SK-N-SH (cell line): ENCODE results near the gene WBP2. TPM values are rescaled to one million over a fixed set of nuclear protein-coding genes. Genes with fewer than 3 reads are reported as not detected.
A peak's percentile ranks its signal among the peaks of the same experiment; 100 is the strongest.

ENCODE experiments used
- CTCF ChIA-PET: fragments of 300-600, 350-600 bp; formaldehyde crosslinking; extraction: SDS; loops from one replicate; lab custom pipeline; 2021; lab: Yijun Ruan, JAX
- POLR2A ChIA-PET: fragments of 350-600 bp; sonication (Branson Sonifier 250); formaldehyde crosslinking; extraction: SDS; loops from one replicate; lab custom pipeline; 2020; ENCODE audit warnings: antibody characterized with exemption, inconsistent platforms; lab: Yijun Ruan, JAX
- DNase-seq: peaks from one replicate; pipeline ENCODE4 v3.0.0; 2012
- H2AFZ ChIP-seq: fragments of 200-600 bp; sonication (generic); 2 replicates; pipeline ENCODE4 v1.8.1; 2016; ENCODE audit warnings: antibody characterized with exemption, mild to moderate bottlenecking, low read depth
- H3F3A ChIP-seq: fragments of 200-600 bp; sonication (generic); replicated peaks from 2 replicates; pipeline ENCODE3; 2016; ENCODE audit warnings: antibody characterized with exemption, mild to moderate bottlenecking; ENCODE audit not compliant: insufficient read depth
- H3K27ac ChIP-seq, 2 experiments: fragments of 200-500 bp in 1 of 2; fragments of 200-600 bp in 1 of 2; sonication (Bioruptor generic) in 1 of 2; sonication (generic), shearing (Covaris generic) in 1 of 2; 2 replicates each; pipeline versions ENCODE4 v1.5.1 to v1.6.1; 2014 to 2016; ENCODE audit warnings: low read depth in 2 of 2, inconsistent platforms in 1 of 2, low read length in 1 of 2, mild to moderate bottlenecking in 1 of 2, mixed read lengths in 1 of 2
- H3K27me3 ChIP-seq: fragments of 200-600 bp; sonication (generic), shearing (Covaris generic); 2 replicates; pipeline ENCODE4 v1.6.1; 2016; ENCODE audit warnings: mixed run types; ENCODE audit not compliant: insufficient read depth
- H3K36me3 ChIP-seq, 2 experiments: fragments of 200-500 bp in 1 of 2; fragments of 200-600 bp in 1 of 2; sonication (Bioruptor generic) in 1 of 2; sonication (generic) in 1 of 2; replicated peaks in 1 of 2; 2 replicates each; pipeline versions ENCODE3 to v1.5.1; 2014 to 2016; ENCODE audit warnings: low read length in 1 of 2, mild to moderate bottlenecking in 1 of 2; ENCODE audit not compliant: insufficient read depth in 2 of 2, control insufficient read depth in 1 of 2
- H3K4me1 ChIP-seq, 2 experiments: fragments of 200-500 bp in 1 of 2; fragments of 200-600 bp in 1 of 2; sonication (Bioruptor generic) in 1 of 2; sonication (generic), shearing (Covaris generic) in 1 of 2; 2 replicates each; pipeline versions ENCODE4 v1.5.1 to v1.6.1; 2014 to 2016; ENCODE audit warnings: low read depth in 1 of 2, low read length in 1 of 2, mixed run types in 1 of 2; ENCODE audit not compliant: insufficient read depth in 2 of 2, control insufficient read depth in 1 of 2
- H3K4me2 ChIP-seq: fragments of 200-600 bp; sonication (generic), shearing (Covaris generic); 2 replicates; pipeline ENCODE4 v1.6.1; 2017; ENCODE audit warnings: mixed run types
- H3K4me3 ChIP-seq, 2 experiments: fragments of 200-500 bp in 1 of 2; fragments of 200-600 bp in 1 of 2; sonication (Bioruptor generic) in 1 of 2; sonication (generic), shearing (Covaris generic) in 1 of 2; 2 replicates each; pipeline versions ENCODE4 v1.5.1 to v1.8.1; 2014 to 2016; ENCODE audit warnings: low read depth in 2 of 2, inconsistent platforms in 1 of 2, low read length in 1 of 2, mild to moderate bottlenecking in 1 of 2, mixed read lengths in 1 of 2, moderate library complexity in 1 of 2
- H3K79me2 ChIP-seq: fragments of 200-600 bp; sonication (generic); 2 replicates; pipeline ENCODE4 v1.8.1; 2017; ENCODE audit warnings: mild to moderate bottlenecking; ENCODE audit not compliant: insufficient read depth
- H3K9ac ChIP-seq: fragments of 200-600 bp; sonication (generic); 2 replicates; pipeline ENCODE4 v1.6.1; 2017; ENCODE audit warnings: mixed run types
- H3K9me2 ChIP-seq: fragments of 200-600 bp; sonication (generic); 2 replicates; pipeline ENCODE4 v1.6.1; 2017; ENCODE audit warnings: mixed run types
- H3K9me3 ChIP-seq: fragments of 200-600 bp; sonication (generic); 2 replicates; pipeline ENCODE4 v1.6.1; 2017; ENCODE audit warnings: mixed run types, mild to moderate bottlenecking, moderate library complexity
- H4K20me1 ChIP-seq: fragments of 200-600 bp; sonication (generic); 2 replicates; pipeline ENCODE4 v1.6.1; 2017; ENCODE audit warnings: mild to moderate bottlenecking, mixed run types; ENCODE audit not compliant: insufficient read depth
- EP300 ChIP-seq, 2 experiments: IDR thresholded peaks; 2 replicates each; pipeline versions ENCODE4 v1.4.0 to v1.6.1; 2012; ENCODE audit warnings: borderline replicate concordance in 1 of 2, low read depth in 1 of 2, low read length in 1 of 2
- FOXJ3 ChIP-seq: sonication (generic); formaldehyde crosslinking; IDR thresholded peaks from 2 replicates; pipeline ENCODE4 v1.5.1; 2020; ENCODE audit warnings: mild to moderate bottlenecking, missing genetic modification reagents
- FOXM1 ChIP-seq: IDR thresholded peaks from 2 replicates; pipeline ENCODE4 v1.4.0; 2012; ENCODE audit warnings: low read depth, mild to moderate bottlenecking
- GABPA ChIP-seq: IDR thresholded peaks from 2 replicates; pipeline ENCODE4 v1.4.0; 2012; ENCODE audit warnings: low read depth, mild to moderate bottlenecking
- GATA2 ChIP-seq: sonication (generic); formaldehyde crosslinking; IDR thresholded peaks from 2 replicates; pipeline ENCODE4 v1.5.0; 2020; ENCODE audit warnings: mild to moderate bottlenecking, missing genetic modification reagents
- MEF2A ChIP-seq: IDR thresholded peaks from 2 replicates; pipeline ENCODE4 v1.4.0; 2012; ENCODE audit warnings: low read depth, borderline replicate concordance
- NFIC ChIP-seq: IDR thresholded peaks from 2 replicates; pipeline ENCODE4 v1.4.0; 2012; ENCODE audit warnings: borderline replicate concordance
- NRF1 ChIP-seq: IDR thresholded peaks from 2 replicates; pipeline ENCODE4 v1.6.1; 2012; ENCODE audit warnings: low read depth, mild to moderate bottlenecking, low read length
- POLR2AphosphoS5 ChIP-seq: IDR thresholded peaks from 2 replicates; pipeline ENCODE4 v1.6.1; 2012; ENCODE audit warnings: low read depth, low read length
- RAD21 ChIP-seq: IDR thresholded peaks from 2 replicates; pipeline ENCODE4 v1.6.1; 2012; ENCODE audit warnings: mild to moderate bottlenecking, low read length
- RCOR1 ChIP-seq: fragments of 150-350 bp; IDR thresholded peaks from 2 replicates; pipeline ENCODE4 v1.6.1; 2017; ENCODE audit warnings: antibody characterized with exemption, low read length
- RFX5 ChIP-seq: IDR thresholded peaks from 2 replicates; pipeline ENCODE4 v1.6.1; 2012; ENCODE audit warnings: mild to moderate bottlenecking, improper control_type of control experiment, low read length
- RXRA ChIP-seq: IDR thresholded peaks from 2 replicates; pipeline ENCODE4 v1.4.0; 2012; ENCODE audit warnings: low read depth, mild to moderate bottlenecking, borderline replicate concordance
- SIN3A ChIP-seq: IDR thresholded peaks from 2 replicates; pipeline ENCODE4 v1.6.1; 2012; ENCODE audit warnings: low read depth, mild to moderate bottlenecking, low read length, moderate library complexity, borderline replicate concordance
- TCF12 ChIP-seq: IDR thresholded peaks from 2 replicates; pipeline ENCODE4 v1.4.0; 2012
- TEAD4 ChIP-seq: IDR thresholded peaks from 2 replicates; pipeline ENCODE4 v1.4.0; 2012; ENCODE audit warnings: mild to moderate bottlenecking, borderline replicate concordance; ENCODE audit not compliant: insufficient read depth
- ZBTB33 ChIP-seq: IDR thresholded peaks from 2 replicates; pipeline ENCODE4 v1.4.0; 2012; ENCODE audit warnings: low read depth, borderline replicate concordance
- WGBS: methylation state at CpG from one replicate; pipeline ENCODE4 v1.1.6; 2017; ENCODE audit warnings: low lambda C conversion rate; 5-methylcytosine and 5-hydroxymethylcytosine counted together
- polyA plus RNA-seq, 3 experiments: library from polyadenylated mRNA; depleted of rRNA; stranded (reverse); fragments of >200 nt; gene quantifications; 2 replicates each; pipeline ENCODE4 v1.2.3, GENCODE V29; 2012
- TF ChIP-seq, protein P1 (sequence below): IDR thresholded peaks from 2 replicates; pipeline ENCODE4 v1.4.0; 2012; ENCODE audit warnings: low read depth
- TF ChIP-seq, protein P2 (sequence below): IDR thresholded peaks from 2 replicates; pipeline ENCODE4; 2012
- TF ChIP-seq, protein P3 (sequence below): IDR thresholded peaks from 2 replicates; pipeline ENCODE4 v1.4.0; 2012; ENCODE audit warnings: low read depth, borderline replicate concordance
- TF ChIP-seq, protein P4 (sequence below): fragments of 200-600 bp; sonication (generic); IDR thresholded peaks from 2 replicates; pipeline ENCODE4 v1.6.1; 2017; ENCODE audit warnings: antibody characterized with exemption, mild to moderate bottlenecking, moderate library complexity

WBP2 gene
- polyA plus RNA-seq, 1 of the 3 experiments (the other 2 are of a cell fraction) = 55.8 TPM

DNA sequence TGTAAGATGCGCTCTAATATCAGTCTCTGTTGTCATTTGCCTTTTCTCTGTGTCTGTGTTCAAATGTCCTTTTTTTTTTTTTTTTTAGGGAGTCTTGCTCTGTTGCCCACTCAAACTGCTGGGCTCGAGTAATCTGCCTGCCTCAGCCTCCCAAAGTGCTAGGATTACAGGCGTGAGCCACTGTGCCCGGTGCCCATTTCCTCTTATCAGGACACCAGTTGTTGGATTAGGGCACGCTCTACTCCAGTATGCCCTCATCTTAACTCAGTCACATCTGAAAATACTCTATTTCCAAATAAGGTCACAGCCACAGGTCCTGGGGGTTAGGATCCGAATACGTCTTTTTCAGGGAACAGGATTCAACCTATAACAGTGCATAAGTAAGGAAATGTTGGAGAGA lies 25.1 kb upstream of the WBP2 start:
- H3K4me2 ChIP-seq = no peak overlapping the region
- H3K9me2 ChIP-seq = no peaks in the 10 kb centered on the region
- TF ChIP-seq RFX5 (no peak), FOXJ3 (CRISPR knock-in tag) (no peak), POLR2AphosphoS5 (no peak), SIN3A (no peak), NRF1 (no peak), RAD21 (no peak), GABPA (no peak), RXRA (no peak), EP300 (IDR thresholded peaks at IDR 0.05; ENCODE audit: borderline replicate concordance in 1 of 2, low read depth in 1 of 2, low read length in 1 of 2) (no peak), TEAD4 (no peak), NFIC (no peak)
- TF ChIP-seq, protein P1, sequence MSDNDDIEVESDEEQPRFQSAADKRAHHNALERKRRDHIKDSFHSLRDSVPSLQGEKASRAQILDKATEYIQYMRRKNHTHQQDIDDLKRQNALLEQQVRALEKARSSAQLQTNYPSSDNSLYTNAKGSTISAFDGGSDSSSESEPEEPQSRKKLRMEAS = no peak
- TF ChIP-seq, protein P2, sequence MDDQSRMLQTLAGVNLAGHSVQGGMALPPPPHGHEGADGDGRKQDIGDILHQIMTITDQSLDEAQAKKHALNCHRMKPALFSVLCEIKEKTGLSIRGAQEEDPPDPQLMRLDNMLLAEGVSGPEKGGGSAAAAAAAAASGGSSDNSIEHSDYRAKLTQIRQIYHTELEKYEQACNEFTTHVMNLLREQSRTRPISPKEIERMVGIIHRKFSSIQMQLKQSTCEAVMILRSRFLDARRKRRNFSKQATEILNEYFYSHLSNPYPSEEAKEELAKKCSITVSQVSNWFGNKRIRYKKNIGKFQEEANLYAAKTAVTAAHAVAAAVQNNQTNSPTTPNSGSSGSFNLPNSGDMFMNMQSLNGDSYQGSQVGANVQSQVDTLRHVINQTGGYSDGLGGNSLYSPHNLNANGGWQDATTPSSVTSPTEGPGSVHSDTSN = no peak
- CTCF ChIA-PET = interaction anchor here (0.7 to 15.4 kb wide), 3 partner anchors 13 to 97 kb away, joined by 3 to 214 read pairs (median 12); partner anchors contain the start of gene TRIM65
- no peaks in the 10 kb centered on the region for H3K36me3 ChIP-seq
- H3K4me3 ChIP-seq = no peak overlapping the region
- H4K20me1 ChIP-seq = no peaks in the 10 kb centered on the region; the same call in 1 of the 2 replicates
- POLR2A ChIA-PET = interaction anchor here (1.3 to 1.5 kb wide), 2 partner anchors 13 to 100 kb away, joined by 4 read pairs; no protein-coding TSS in a partner anchor
- H3K27me3 ChIP-seq = no peaks in the 10 kb centered on the region
- H3K9ac ChIP-seq = no peak overlapping the region
- 88% methylated on average over 7 of the region's 7 CpGs for WGBS
- peaks cover 18 to 27% of the 10 kb centered on the region in 2 experiments; a peak in 3 of 4 replicates for H3K4me1 ChIP-seq
- no peak overlapping the region for H3K27ac ChIP-seq
- H3K79me2 ChIP-seq = no peaks in the 10 kb centered on the region
- no peak overlapping the region for H2AFZ ChIP-seq
- no peaks in the 10 kb centered on the region for H3K9me3 ChIP-seq
- DNase-seq = no peak
- peaks cover 33% of the 10 kb centered on the region for H3F3A ChIP-seq

DNA sequence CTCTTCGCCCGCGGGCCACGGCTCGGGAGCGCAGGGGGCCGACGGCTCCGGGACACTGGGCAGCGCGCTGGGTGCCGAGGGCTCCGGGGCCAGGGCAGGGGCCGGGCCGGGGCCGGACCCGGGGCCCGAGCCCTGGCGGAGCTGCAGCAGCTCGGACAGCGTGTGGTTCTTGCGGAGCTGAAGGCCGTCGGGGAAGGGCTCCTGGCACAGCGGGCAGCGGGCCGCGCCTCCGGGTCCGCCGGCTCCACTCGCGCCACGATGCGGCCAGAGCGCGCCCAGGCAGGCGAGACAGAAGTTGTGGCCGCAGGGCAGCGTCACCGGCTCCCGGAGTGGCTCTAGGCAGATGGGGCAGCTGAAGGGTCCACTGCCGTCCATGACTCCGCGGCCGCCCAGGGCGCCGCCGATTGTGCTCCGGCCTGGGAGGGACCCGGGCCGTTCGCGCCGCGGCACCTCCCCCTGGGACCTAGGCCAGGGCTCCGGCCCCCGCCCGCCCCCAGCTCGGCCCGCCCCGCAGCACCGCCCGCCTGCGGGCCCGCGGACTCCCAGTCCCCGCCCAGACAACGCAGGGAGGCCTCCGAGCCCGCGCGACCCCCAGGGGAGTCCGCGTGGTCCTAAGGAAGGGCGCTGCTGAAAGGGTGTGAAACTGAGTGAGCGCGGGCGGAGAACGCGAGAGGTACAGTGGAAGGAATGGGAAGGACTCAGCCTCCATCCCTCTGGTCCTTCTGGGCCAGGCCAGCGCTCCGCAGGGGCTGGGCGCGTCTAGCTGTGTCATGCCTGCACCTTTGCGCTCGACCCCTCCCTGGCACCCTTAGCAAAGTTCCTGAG lies 23.3 kb upstream of the WBP2 start, which contains the start of gene TRIM47:
TSS of gene TRIM47 (minus strand) at position 408 of the 825 bp plus-strand sequence. CDS start at position 375, 33 bp downstream.
- no peaks in the 10 kb centered on the region for H3K9me3 ChIP-seq
- H3K9ac ChIP-seq = no peak within 1 kb of the TSS; the same call in 1 of the 2 replicates
- ChIA-PET CTCF (interaction anchor here (0.7 to 15.4 kb wide), 18 partner anchors 11 to 130 kb away, joined by 3 to 214 read pairs (median 6); partner anchors contain the start of genes ACOX1, MRPL38, TEN1 and TRIM65), POLR2A (interaction anchor here (0.6 to 2.2 kb wide), 7 partner anchors 10 to 135 kb away, joined by 3 to 9 read pairs (median 4); partner anchors contain the start of gene WBP2)
- no peaks in the 10 kb centered on the region for H3K36me3 ChIP-seq
- H3F3A ChIP-seq = peaks cover 33% of the 10 kb centered on the region
- H3K4me3 ChIP-seq = peak within 1 kb of the TSS; percentile 34 to 49
- DNase-seq = peak; percentile 81
- H3K27ac ChIP-seq = peak within 1 kb of the TSS in 1 of 2 experiments; percentile 87; a peak in 1 of 4 replicates
- H3K79me2 ChIP-seq = no peaks in the 10 kb centered on the region
- 15% methylated on average over 41 of the region's 87 CpGs for WGBS
- peaks cover 22 to 28% of the 10 kb centered on the region in 2 experiments; a peak in 3 of 4 replicates for H3K4me1 ChIP-seq
- peak within 1 kb of the TSS; percentile 74 for H2AFZ ChIP-seq
- H3K9me2 ChIP-seq = no peaks in the 10 kb centered on the region
- peak within 1 kb of the TSS; percentile 76 for H3K4me2 ChIP-seq
- no peaks in the 10 kb centered on the region for H3K27me3 ChIP-seq
- H4K20me1 ChIP-seq = no peaks in the 10 kb centered on the region; the same call in 1 of the 2 replicates
- TF ChIP-seq SIN3A = no peak
- TF ChIP-seq RCOR1 = no peak
- TF ChIP-seq GATA2 (CRISPR knock-in tag) = no peak
- TF ChIP-seq TCF12 = no peak
- no peak for TF ChIP-seq ZBTB33
- no peak for TF ChIP-seq TEAD4
- no peak for TF ChIP-seq FOXM1
- TF ChIP-seq MEF2A = no peak
- no peak for TF ChIP-seq RAD21
- TF ChIP-seq, protein P3, sequence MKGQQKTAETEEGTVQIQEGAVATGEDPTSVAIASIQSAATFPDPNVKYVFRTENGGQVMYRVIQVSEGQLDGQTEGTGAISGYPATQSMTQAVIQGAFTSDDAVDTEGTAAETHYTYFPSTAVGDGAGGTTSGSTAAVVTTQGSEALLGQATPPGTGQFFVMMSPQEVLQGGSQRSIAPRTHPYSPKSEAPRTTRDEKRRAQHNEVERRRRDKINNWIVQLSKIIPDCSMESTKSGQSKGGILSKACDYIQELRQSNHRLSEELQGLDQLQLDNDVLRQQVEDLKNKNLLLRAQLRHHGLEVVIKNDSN = no peak
- TF ChIP-seq, protein P4, sequence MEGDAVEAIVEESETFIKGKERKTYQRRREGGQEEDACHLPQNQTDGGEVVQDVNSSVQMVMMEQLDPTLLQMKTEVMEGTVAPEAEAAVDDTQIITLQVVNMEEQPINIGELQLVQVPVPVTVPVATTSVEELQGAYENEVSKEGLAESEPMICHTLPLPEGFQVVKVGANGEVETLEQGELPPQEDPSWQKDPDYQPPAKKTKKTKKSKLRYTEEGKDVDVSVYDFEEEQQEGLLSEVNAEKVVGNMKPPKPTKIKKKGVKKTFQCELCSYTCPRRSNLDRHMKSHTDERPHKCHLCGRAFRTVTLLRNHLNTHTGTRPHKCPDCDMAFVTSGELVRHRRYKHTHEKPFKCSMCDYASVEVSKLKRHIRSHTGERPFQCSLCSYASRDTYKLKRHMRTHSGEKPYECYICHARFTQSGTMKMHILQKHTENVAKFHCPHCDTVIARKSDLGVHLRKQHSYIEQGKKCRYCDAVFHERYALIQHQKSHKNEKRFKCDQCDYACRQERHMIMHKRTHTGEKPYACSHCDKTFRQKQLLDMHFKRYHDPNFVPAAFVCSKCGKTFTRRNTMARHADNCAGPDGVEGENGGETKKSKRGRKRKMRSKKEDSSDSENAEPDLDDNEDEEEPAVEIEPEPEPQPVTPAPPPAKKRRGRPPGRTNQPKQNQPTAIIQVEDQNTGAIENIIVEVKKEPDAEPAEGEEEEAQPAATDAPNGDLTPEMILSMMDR = no peak
